ENCODE results near the gene PRMT1.
A peak's percentile ranks its signal among the peaks of the same experiment; 100 is the strongest.

PRMT1 gene

GRCh38 chr19:49651820-49652550, 25.1 kb upstream of the PRMT1 start:
- no peak for DNase-seq

- no peak for DNase-seq
Observed at GRCh38 chr19:49652551-49653465, 24.3 kb upstream of the PRMT1 start.

GRCh38 chr19:49653466-49653806, 23.6 kb upstream of the PRMT1 start:
- DNase-seq, result no peak

GRCh38 chr19:49654581-49654980, 22.5 kb upstream of the PRMT1 start:
- no peak for DNase-seq

DNA sequence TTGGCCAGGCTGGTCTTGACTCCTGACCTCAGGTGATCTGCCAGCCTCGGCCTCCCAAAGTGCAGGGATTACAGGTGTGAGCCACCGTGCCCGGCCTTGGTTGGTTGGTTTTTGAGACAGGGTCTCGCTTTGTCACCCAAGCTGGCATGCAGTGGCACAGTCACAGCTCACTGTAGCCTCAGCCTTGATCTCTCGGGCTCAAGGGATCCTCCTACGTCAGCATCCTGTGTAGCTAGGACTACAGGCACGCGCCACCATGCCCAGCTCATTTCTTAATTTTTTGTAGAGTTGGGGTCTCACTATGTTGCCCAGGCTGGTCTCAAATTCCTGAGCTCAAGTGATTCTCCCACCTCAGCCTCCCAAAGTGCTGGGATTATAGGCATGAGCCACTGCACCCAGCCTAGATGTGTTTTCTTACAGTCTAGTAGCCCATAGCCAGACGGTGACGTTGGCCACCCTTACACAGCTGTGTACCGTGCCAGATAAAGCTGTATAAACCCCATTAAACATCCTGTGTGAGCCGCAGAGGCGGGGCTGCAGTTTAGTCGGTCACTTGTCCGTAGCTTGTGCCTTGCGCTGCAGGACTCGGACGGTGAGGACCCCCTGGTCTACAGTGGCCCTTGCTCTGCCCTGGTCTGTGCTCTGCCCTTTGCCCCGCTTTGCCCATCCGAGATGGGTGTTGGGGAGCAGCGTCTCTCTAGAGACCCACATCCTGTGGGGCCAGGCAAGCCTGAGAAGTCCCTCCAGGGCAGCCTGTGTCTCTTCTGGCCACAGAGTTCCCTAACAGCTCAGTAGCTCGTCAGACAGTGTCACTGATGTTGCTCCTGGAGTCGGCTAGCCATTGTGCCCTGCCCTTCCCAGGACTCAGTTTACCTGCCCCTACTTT, 21.3 kb upstream of the PRMT1 start:
- DNase-seq, result no peak

DNA sequence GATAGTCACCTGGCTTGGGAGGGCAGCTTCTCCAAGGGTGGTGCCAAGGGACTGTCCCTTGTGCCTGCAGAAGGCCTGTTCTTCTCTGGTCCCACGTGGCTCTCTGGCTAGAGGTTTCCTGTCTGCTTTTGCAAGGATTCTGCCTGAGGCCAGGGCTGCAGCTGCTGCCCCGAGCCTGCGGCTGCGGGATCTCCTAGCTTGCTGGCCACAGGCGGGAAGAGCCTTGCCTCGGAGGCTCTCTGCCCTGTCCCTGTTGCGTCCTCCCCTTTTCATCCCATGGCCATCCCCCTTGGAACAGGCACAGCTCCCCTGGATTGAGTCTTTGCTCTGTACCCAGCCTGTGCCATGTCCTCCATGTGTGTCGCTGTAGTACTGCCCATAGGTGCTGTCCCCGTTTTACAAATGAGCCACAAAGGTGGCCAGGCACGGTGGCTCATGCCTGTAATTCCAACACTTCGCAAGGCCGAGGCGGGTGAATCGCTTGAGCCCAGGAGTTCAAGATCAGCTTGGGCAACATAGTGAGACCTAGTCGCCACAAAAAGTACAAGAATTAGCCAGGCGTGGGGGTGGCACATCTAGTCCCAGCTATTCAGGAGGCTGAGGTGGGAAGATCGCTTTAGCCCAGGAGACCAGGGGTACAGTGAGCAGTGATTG, 20.5 kb upstream of the PRMT1 start:
- DNase-seq, result no peak

- no peak for DNase-seq
Observed at GRCh38 chr19:49657493-49658138, 19.5 kb upstream of the PRMT1 start.

GRCh38 chr19:49658139-49658517, 18.9 kb upstream of the PRMT1 start:
- no peak for DNase-seq

DNA sequence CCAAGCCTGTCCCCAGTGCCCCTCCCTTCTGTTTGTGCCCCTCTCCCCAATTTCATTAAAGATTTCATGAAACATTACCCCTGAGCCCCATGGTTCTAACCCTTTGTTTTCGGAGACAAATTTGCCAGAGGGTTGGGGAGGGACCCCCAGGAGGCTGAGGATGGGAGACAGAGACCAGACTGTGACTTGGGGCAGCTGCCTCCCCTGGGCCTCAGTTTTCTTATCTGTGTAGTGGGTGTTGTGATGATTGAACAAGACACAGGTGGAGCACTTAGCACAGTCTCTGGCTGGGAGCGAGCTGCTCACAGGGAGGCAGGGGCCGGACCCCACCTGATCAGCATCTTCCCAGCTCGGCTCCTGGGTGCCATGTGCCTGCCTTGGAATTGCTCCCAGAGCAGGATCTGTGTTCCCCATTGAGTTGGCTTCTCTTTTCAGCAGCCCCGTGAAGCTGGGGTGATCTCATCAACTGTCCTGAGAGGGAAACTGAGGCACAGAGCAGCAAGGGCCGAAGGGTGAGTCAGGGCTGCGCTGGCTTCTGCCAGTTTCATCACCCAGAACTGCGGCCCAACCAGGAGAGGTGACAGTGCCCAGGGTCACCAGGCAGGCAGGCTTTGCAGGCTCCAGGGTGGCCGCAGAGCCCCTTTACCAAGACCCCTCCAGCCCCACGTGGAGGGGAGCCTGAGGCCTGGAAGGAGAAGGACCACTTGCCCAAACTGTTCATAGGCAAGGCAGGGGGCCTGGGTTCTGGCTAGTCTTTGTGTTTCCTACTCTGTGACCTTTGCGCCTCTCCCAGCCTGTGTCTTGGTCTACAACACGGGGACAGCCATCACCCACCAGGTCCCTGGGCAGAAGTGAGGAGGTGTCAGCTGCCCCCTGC, 18.3 kb upstream of the PRMT1 start:
- DNase-seq, result no peak

- no peak for DNase-seq
Observed at GRCh38 chr19:49660338-49660961, 16.6 kb upstream of the PRMT1 start.

GRCh38 chr19:49662011-49662410, 15.1 kb upstream of the PRMT1 start:
- no peak for DNase-seq

DNA sequence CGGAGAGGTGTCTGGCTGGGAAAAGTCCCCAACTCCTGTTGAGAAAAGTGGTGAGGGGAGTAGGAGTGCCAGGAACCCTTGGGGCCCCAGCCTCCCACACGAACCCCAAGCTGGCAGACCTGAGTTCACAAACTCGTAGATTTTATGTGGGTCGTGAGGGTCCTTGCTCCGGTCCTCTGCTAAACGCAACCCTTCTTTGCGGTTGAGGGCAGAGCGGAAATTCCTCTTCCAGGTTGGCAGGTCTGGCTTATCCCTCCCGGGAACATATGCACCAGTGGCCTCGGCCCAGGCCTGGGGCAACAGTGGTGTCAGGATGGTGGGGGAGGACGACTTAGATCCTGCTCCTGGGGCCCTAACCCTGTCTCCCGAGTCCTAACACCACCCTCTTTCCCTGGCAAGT, 13.8 kb upstream of the PRMT1 start:
- no peak for DNase-seq

DNA sequence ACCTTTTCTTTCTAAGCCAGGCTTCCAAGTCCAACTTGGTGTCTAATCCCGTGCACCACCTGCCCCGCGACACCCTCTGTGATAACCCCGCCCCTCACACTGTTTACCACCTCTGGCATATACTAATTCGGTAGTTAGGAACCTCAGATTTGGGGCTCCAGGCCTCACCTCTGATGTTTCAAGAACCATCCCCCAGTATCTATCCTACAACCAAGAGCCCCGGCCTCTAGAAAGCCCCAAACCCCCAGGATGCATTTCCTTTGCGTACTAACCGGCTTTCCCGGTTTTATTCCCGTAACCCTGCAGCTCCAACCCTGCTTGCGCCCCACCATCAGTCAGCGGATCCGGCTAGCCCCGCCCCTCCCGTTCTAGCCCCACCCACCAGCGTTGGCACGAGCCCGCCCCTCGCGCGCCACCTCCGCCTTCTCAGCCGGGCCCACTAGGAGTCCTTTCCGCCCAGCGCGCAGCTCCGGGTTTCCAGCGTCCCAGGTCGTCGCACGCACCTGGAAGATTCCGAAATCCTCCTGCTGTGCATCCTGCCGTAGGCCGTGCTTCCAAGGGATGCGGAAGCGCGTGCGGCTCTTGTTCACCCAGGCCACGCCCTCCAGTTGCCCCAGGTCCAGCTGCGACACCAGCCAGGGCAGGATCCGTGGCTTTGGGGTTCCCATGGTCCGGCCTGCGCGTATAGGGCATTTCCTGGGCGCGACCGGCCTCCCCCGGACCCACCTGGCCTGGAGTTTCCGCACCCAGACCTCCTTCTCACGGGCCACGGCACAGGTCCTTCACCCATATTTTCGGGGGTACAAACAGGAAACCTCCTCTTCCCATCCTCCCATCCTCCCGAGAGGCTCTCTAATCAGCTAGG, 12.7 kb upstream of the PRMT1 start:
- peak; percentile 68 for DNase-seq

DNA sequence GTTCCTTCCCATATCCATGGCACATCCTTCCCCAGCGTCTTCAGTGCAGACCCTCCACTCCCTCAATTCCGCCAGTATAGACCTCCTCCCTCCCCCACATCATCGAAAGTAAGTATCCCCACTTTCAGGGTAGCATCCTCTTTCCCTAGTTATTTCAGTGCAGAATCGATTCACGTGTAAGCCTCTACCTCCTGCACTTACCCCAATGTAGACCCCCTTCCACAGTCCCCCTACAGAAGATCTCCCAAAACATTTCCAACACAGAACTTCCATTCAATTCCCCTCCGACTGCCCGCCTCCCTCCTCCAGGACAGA, 12.1 kb upstream of the PRMT1 start:
- DNase-seq, result no peak

- DNase-seq, result peak; percentile 94
Observed at GRCh38 chr19:49665351-49666119, 11.5 kb upstream of the PRMT1 start, which contains the start of the genes BCL2L12 and IRF3. TSS of gene BCL2L12 (plus strand) at chr19:49665933. CDS start at chr19:49666693, 760 bp downstream. TSS of gene IRF3 (minus strand) at chr19:49665857. CDS start at chr19:49664838, 1,019 bp downstream.

GRCh38 chr19:49666120-49666444, 11.0 kb upstream of the PRMT1 start:
- no peak for DNase-seq

DNA sequence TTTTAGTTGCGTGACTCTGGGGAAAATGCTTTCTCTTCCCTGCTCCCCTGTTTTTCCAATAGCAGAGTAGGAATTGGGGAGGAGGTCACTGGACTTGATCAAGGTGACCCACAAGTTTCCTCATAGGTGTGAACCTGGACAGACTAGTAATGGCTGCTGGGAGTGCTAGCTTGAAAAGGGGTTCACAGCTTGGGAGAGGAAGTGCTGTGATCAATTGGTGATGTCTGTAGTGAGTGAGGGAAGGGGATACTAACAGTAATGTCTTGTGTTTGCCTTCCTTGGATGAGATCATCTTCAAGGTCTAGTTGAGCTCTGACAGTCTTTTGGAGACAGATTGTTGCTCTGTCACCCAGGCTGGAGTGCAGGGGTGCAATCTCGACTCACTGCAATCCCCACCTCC, 9.6 kb upstream of the PRMT1 start:
- DNase-seq, result no peak

DNA sequence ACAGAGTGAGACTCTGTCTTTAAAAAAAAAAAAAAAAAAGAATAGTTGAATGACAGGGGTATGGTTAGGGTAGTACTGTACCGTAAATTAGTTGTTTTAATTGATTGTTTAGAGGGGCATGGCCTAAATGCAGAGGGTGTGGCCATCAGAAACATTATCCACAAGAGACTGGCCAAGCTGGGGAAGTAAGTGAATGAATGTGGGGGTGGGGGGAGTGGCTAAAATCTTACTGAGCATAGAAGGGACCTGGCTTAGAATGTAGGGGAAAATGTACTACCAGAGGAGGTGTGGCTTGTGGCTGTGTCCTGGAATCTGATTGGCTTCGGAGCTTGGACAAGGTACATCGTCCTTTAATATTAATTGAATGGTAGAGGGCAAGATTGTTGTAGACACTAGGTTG, 7.6 kb upstream of the PRMT1 start:
- DNase-seq, result no peak
